ENCODE measurements around the gene ID3. TPM values are rescaled to one million over a fixed set of nuclear protein-coding genes. Genes with fewer than 3 reads are reported as not detected.

Gene ID3
- total RNA-seq = 456 to 487 TPM (median 468 TPM) in 3 replicates

GRCh38 chr1:23559136-23559984 lies at the start of gene ID3:
Gene ID3 (minus strand): TSS chr1:23559501. CDS start chr1:23559426, 75 bp downstream.
- Mint-ChIP-seq H3K27ac (peak within 1 kb of the TSS; percentile 100), H3K9me3 (no peaks in the 10 kb centered on the region), H3K4me3 (peak within 1 kb of the TSS; percentile 88), H3K27me3 (ENCODE audit: low read depth) (no peaks in the 10 kb centered on the region), H3K4me1 (peaks cover 75% of the 10 kb centered on the region), H3K36me3 (peaks cover 9% of the 10 kb centered on the region)
- peak; percentile 90 to 96 for DNase-seq (ENCODE audit: low spot score in 2 of 2, unreplicated experiment in 2 of 2)
- TF ChIP-seq CTCF (IDR thresholded peaks at IDR 0.05; ENCODE audit: unreplicated experiment) = no peak

- no peak overlapping the region for H3K4me3 Mint-ChIP-seq
Observed at GRCh38 chr1:23607944-23608343, 48.6 kb upstream of the ID3 start.

GRCh38 chr1:23601968-23602876 lies 42.9 kb upstream of the ID3 start:
- Mint-ChIP-seq H3K27ac (peak overlapping the region; percentile 49), H3K4me1 (peaks cover 41% of the 10 kb centered on the region), H3K4me3 (no peak overlapping the region)

More at GRCh38 chr1:23607944-23608343, 48.6 kb upstream of the ID3 start:
- no peak for DNase-seq (ENCODE audit: low spot score in 2 of 2, unreplicated experiment in 2 of 2)
- Mint-ChIP-seq H3K27me3 (ENCODE audit: low read depth) (no peaks in the 10 kb centered on the region), H3K4me1 (no peaks in the 10 kb centered on the region), H3K36me3 (no peaks in the 10 kb centered on the region), H3K9me3 (no peaks in the 10 kb centered on the region), H3K27ac (no peak overlapping the region)
- no peak for TF ChIP-seq CTCF (IDR thresholded peaks at IDR 0.05; ENCODE audit: unreplicated experiment)

GRCh38 chr1:23601135-23601967 lies 42.0 kb upstream of the ID3 start:
- no peak for TF ChIP-seq CTCF (IDR thresholded peaks at IDR 0.05; ENCODE audit: unreplicated experiment)
- DNase-seq (ENCODE audit: low spot score in 2 of 2, unreplicated experiment in 2 of 2) = no peak
- H3K4me3 Mint-ChIP-seq = no peak overlapping the region
- no peaks in the 10 kb centered on the region for H3K9me3 Mint-ChIP-seq
- H3K27me3 Mint-ChIP-seq (ENCODE audit: low read depth) = no peaks in the 10 kb centered on the region
- peak overlapping the region; percentile 77 for H3K27ac Mint-ChIP-seq
- no peaks in the 10 kb centered on the region for H3K36me3 Mint-ChIP-seq
- peaks cover 49% of the 10 kb centered on the region for H3K4me1 Mint-ChIP-seq

More at GRCh38 chr1:23601968-23602876, 42.9 kb upstream of the ID3 start:
- no peaks in the 10 kb centered on the region for H3K9me3 Mint-ChIP-seq
- TF ChIP-seq CTCF (IDR thresholded peaks at IDR 0.05; ENCODE audit: unreplicated experiment) = no peak
- no peaks in the 10 kb centered on the region for H3K36me3 Mint-ChIP-seq
- DNase-seq (ENCODE audit: low spot score in 2 of 2, unreplicated experiment in 2 of 2) = no peak
- H3K27me3 Mint-ChIP-seq (ENCODE audit: low read depth) = no peaks in the 10 kb centered on the region

- H3K9me3 Mint-ChIP-seq = no peaks in the 10 kb centered on the region
- no peak for DNase-seq (ENCODE audit: low spot score in 2 of 2, unreplicated experiment in 2 of 2)
- peaks cover 53% of the 10 kb centered on the region for H3K4me1 Mint-ChIP-seq
- no peak overlapping the region for H3K4me3 Mint-ChIP-seq
- no peaks in the 10 kb centered on the region for H3K36me3 Mint-ChIP-seq
- H3K27ac Mint-ChIP-seq = peak overlapping the region; percentile 57
- no peaks in the 10 kb centered on the region for H3K27me3 Mint-ChIP-seq (ENCODE audit: low read depth)
- TF ChIP-seq CTCF (IDR thresholded peaks at IDR 0.05; ENCODE audit: unreplicated experiment) = no peak
Observed at GRCh38 chr1:23600283-23600682, 41.0 kb upstream of the ID3 start.
